ENCODE measurements around the gene NR6A1. TPM values are rescaled to one million over a fixed set of nuclear protein-coding genes. Genes with fewer than 3 reads are reported as not detected.

Gene NR6A1
- total and polyA plus RNA-seq, 2 of the 13 experiments (the other 11 are each of a cell fraction or from before 2014, with no cell fraction given), result 28.1 to 31.5 TPM

GRCh38 chr9:124771021-124771866 lies at the start of gene NR6A1 (continued):
- TF ChIP-seq HOMEZ (CRISPR knock-in tag; IDR thresholded peaks at IDR 0.05; ENCODE audit: low read depth), result no peak
- 0 out of 2 replicates have a peak, but pooled peaks have one; percentile 34 for TF ChIP-seq SP2 (CRISPR knock-in tag; IDR thresholded peaks at IDR 0.05)
- no peak for TF ChIP-seq KDM6A (CRISPR knock-in tag; IDR thresholded peaks at IDR 0.05; ENCODE audit: low read depth)
- no peak for TF ChIP-seq ZFP1 (CRISPR knock-in tag; IDR thresholded peaks at IDR 0.05)
- TF ChIP-seq GFI1 (CRISPR knock-in tag; IDR thresholded peaks at IDR 0.05; ENCODE audit: borderline replicate concordance), result no peak
- TF ChIP-seq U2AF1 (optimal IDR thresholded peaks at IDR 0.05; ENCODE audit: low read depth, low read length), result no peak
- TF ChIP-seq SSRP1 (CRISPR knock-in tag; IDR thresholded peaks at IDR 0.05), result no peak
- TF ChIP-seq ONECUT2 (CRISPR knock-in tag; IDR thresholded peaks at IDR 0.05), result no peak
- no peak for TF ChIP-seq ZNF230 (CRISPR knock-in tag; IDR thresholded peaks at IDR 0.05)
- TF ChIP-seq RBFOX2 (IDR thresholded peaks at IDR 0.05; ENCODE audit: low read depth, low read length), result peak; percentile 85
- peak; percentile 88 for TF ChIP-seq SP4 (CRISPR knock-in tag; IDR thresholded peaks at IDR 0.05)
- TF ChIP-seq NCOA2 (CRISPR knock-in tag; IDR thresholded peaks at IDR 0.05), result 0 out of 2 replicates have a peak, but pooled peaks have one; percentile 16
- no peak for TF ChIP-seq ZNF20 (CRISPR knock-in tag; IDR thresholded peaks at IDR 0.05)
- no peak for TF ChIP-seq HOXA7 (CRISPR knock-in tag; IDR thresholded peaks at IDR 0.05)
- no peak; the same call in 1 of the 2 replicates for TF ChIP-seq ZNF558 (CRISPR knock-in tag; IDR thresholded peaks at IDR 0.05; ENCODE audit: borderline replicate concordance)
- TF ChIP-seq ZFYVE20 (CRISPR knock-in tag; IDR thresholded peaks at IDR 0.05; ENCODE audit: borderline replicate concordance, low read depth), result no peak
- no peak for TF ChIP-seq ZNF549 (CRISPR knock-in tag; IDR thresholded peaks at IDR 0.05)
- no peak for TF ChIP-seq HMG20A (CRISPR knock-in tag; IDR thresholded peaks at IDR 0.05; ENCODE audit: borderline replicate concordance)
- TF ChIP-seq ZNF34 (CRISPR knock-in tag; IDR thresholded peaks at IDR 0.05; ENCODE audit: borderline replicate concordance), result no peak
- TF ChIP-seq, protein P1, sequence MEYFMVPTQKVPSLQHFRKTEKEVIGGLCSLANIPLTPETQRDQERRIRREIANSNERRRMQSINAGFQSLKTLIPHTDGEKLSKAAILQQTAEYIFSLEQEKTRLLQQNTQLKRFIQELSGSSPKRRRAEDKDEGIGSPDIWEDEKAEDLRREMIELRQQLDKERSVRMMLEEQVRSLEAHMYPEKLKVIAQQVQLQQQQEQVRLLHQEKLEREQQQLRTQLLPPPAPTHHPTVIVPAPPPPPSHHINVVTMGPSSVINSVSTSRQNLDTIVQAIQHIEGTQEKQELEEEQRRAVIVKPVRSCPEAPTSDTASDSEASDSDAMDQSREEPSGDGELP (IDR thresholded peaks at IDR 0.05; ENCODE audit: borderline replicate concordance, low read depth), result no peak
- no peak for TF ChIP-seq PCBP2 (optimal IDR thresholded peaks at IDR 0.05; ENCODE audit: low read depth, low read length, poor library complexity, severe bottlenecking)
- no peak; the same call in 1 of the 2 replicates for TF ChIP-seq KDM5A (IDR thresholded peaks at IDR 0.05; ENCODE audit: borderline replicate concordance, low read length)
- no peak for TF ChIP-seq ZNF207 (IDR thresholded peaks at IDR 0.05; ENCODE audit: borderline replicate concordance)
- no peak for TF ChIP-seq SOX13 (IDR thresholded peaks at IDR 0.05)
- TF ChIP-seq SOX13 (CRISPR knock-in tag; conservative IDR thresholded peaks at IDR 0.05 in 1 of 2, IDR thresholded peaks at IDR 0.05 in 1 of 2), result no peak
- no peak for TF ChIP-seq MLLT10 (CRISPR knock-in tag; IDR thresholded peaks at IDR 0.05)
- peak; percentile 16; the same call in 1 of the 2 replicates for TF ChIP-seq ZNF777 (CRISPR knock-in tag; IDR thresholded peaks at IDR 0.05)
- TF ChIP-seq ZNF317 (CRISPR knock-in tag; IDR thresholded peaks at IDR 0.05), result 0 out of 2 replicates have a peak, but pooled peaks have one; percentile 15
- no peak for TF ChIP-seq STAT5B (CRISPR knock-in tag; IDR thresholded peaks at IDR 0.05)
- no peak for TF ChIP-seq HIVEP1 (CRISPR knock-in tag; IDR thresholded peaks at IDR 0.05)
- TF ChIP-seq AGO1 (IDR thresholded peaks at IDR 0.05; ENCODE audit: low read depth, low read length, poor library complexity, severe bottlenecking), result peak; percentile 74
